T-helper 2 cell treated with Interferon-gamma antibody and Interleukin-4, amounts not matched to agents 5 μg/mL and 100 μg/mL, for 36 hours (primary cell): ENCODE measurements around the gene MYF5.

Experiments used
- DNase-seq: peaks from one replicate; pipeline ENCODE4 v3.0.0; 2021; ENCODE audit warnings: low spot score
- H3K27ac Mint-ChIP-seq: one replicate; pipeline ENCODE4 v1.8.0; 2021; ENCODE audit warnings: mild to moderate bottlenecking, mixed read lengths
- H3K27me3 Mint-ChIP-seq: one replicate; pipeline ENCODE4 v1.8.0; 2021; ENCODE audit warnings: low read depth, mixed read lengths
- H3K36me3 Mint-ChIP-seq: one replicate; pipeline ENCODE4 v1.8.0; 2021; ENCODE audit warnings: low read depth, mixed read lengths
- H3K4me1 Mint-ChIP-seq: one replicate; pipeline ENCODE4 v1.8.0; 2021; ENCODE audit warnings: low read depth, mixed read lengths
- H3K4me3 Mint-ChIP-seq: one replicate; pipeline ENCODE4 v1.8.0; 2022; ENCODE audit warnings: mild to moderate bottlenecking, moderate library complexity, mixed read lengths
- H3K9me3 Mint-ChIP-seq: one replicate; pipeline ENCODE4 v1.8.0; 2021; ENCODE audit warnings: mixed read lengths

Gene MYF5

DNA sequence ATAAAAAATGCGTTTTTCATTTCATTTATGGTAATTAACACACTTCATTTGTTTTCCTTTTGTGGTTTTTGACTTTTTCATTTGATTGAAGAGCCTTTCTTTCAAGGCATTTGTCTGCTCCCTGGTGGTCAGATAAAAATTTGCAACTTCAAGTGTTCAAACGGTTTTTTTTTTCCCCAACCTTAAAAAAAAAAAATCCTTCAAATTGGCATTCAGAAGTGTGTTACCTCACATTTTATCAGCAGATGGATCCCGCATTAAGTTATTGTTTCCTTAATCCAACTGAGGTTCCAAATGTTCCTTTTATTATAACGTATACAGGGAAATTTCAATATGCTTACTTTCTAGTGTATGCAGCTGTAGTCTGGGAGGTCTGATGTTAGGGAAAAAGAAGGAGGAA, 47.2 kb downstream of the MYF5 start:
- Mint-ChIP-seq H3K4me1 (no peaks in the 10 kb centered on the region), H3K36me3 (no peaks in the 10 kb centered on the region), H3K9me3 (no peaks in the 10 kb centered on the region), H3K27ac (no peak overlapping the region), H3K4me3 (no peak overlapping the region), H3K27me3 (no peaks in the 10 kb centered on the region)
- DNase-seq: no peak

DNA sequence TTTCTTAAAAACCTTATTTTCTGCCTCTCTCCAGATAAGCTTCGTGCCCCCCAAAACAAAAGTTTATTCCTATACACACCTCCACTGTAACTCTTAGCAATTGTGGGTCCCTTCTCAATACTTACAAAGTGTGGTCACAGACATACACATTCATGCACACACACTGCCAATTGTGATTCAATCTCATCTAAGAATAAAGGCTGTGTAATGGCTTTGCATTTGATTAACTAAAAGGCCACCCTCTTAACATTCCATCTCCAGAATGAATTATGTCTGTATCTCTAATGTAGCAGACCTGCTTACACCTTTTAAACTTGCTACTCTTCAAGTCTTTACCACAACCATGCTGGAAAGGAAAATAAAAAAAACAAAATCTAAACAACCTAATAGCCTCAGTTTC, 49.5 kb downstream of the MYF5 start:
- Mint-ChIP-seq H3K4me3 (no peak overlapping the region), H3K9me3 (no peaks in the 10 kb centered on the region), H3K27me3 (no peaks in the 10 kb centered on the region), H3K27ac (no peak overlapping the region), H3K36me3 (no peaks in the 10 kb centered on the region), H3K4me1 (no peaks in the 10 kb centered on the region)
- no peak for DNase-seq

DNA sequence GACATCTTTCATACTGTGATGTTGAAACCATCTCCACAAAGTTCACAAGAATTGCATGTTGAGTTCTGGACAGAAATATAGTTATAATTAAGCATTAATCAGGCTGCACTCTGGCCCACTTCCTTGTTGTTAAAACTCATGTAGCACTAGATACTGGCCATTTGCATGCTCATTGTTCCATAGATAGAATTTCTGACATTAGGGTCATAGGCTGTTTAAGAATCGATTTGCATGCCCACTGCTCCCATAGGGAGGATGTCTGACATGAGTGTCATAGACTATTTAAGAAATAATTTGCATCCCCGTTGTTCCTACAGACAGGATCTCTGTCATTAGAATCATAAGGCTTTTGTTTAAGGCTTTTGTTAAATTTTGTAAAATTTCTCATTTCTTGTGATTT, 50.2 kb downstream of the MYF5 start:
- Mint-ChIP-seq H3K27me3 (no peaks in the 10 kb centered on the region), H3K36me3 (no peaks in the 10 kb centered on the region), H3K9me3 (no peaks in the 10 kb centered on the region), H3K4me3 (no peak overlapping the region), H3K27ac (no peak overlapping the region), H3K4me1 (no peaks in the 10 kb centered on the region)
- DNase-seq: no peak
